Activated T-helper 1 cell treated with anti-CD3 and anti-CD28 coated beads, Interleukin-12 subunit alpha, Interleukin-12 subunit beta, Interleukin-2, Interleukin-4 antibody, amounts not matched to agents 30 ng/mL and 10 ng/mL and 1 ng/mL, durations not matched to agents 14 hours and 24 hours and 36 hours (primary cell): ENCODE measurements around the gene SLC6A19. TPM values are rescaled to one million over a fixed set of nuclear protein-coding genes. Genes with fewer than 3 reads are reported as not detected.

Experiments used
- DNase-seq: peaks from one replicate; pipeline ENCODE4 v3.0.0; 2021; ENCODE audit warnings: low spot score
- H3K27ac Mint-ChIP-seq: one replicate; pipeline ENCODE4 v1.8.0; 2021; ENCODE audit warnings: mild to moderate bottlenecking, mixed read lengths
- H3K27me3 Mint-ChIP-seq: one replicate; pipeline ENCODE4 v1.8.0; 2022; ENCODE audit warnings: mild to moderate bottlenecking, moderate library complexity, mixed read lengths; ENCODE audit not compliant: insufficient read depth
- H3K36me3 Mint-ChIP-seq: one replicate; pipeline ENCODE4 v1.8.0; 2021; ENCODE audit warnings: low read depth, mixed read lengths
- H3K4me1 Mint-ChIP-seq: one replicate; pipeline ENCODE4 v1.8.0; 2021; ENCODE audit warnings: low read depth, mixed read lengths
- H3K4me3 Mint-ChIP-seq: one replicate; pipeline ENCODE4 v1.8.0; 2021; ENCODE audit warnings: mild to moderate bottlenecking, moderate library complexity, mixed read lengths
- H3K9me3 Mint-ChIP-seq: one replicate; pipeline ENCODE4 v1.8.0; 2021; ENCODE audit warnings: mixed read lengths
- intact Hi-C: fragments of 100-400 bp; cut with micrococcal nuclease; formaldehyde crosslinking; loops from one replicate; pipeline ENCODE4 v1.15.1; 2024
- total RNA-seq: library from RNA; stranded (reverse); gene quantifications from 2 replicates; pipeline ENCODE4 v1.2.3, GENCODE V29; 2022

Gene SLC6A19
- total RNA-seq, 1 donor from 2014 or later, result not detected

DNA sequence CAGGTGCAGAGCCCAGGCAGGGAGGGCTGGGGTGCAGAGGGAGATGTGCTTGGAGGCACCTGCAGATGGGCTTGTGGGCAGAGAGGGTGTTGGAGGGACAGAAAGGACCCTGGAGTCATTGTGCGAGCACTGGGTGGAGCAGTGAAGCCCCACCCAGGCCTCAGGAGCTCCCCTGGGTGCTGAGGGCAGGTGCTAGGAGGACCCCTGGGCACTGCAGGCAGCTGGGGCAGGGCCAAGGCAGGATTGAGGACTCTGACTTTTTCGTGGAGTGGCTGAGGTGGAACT, 13.5 kb downstream of the SLC6A19 start:
- H3K9me3 Mint-ChIP-seq, result no peaks in the 10 kb centered on the region
- H3K4me3 Mint-ChIP-seq, result no peak overlapping the region
- no peaks in the 10 kb centered on the region for H3K36me3 Mint-ChIP-seq
- intact Hi-C loops, result no loop called here
- H3K4me1 Mint-ChIP-seq, result no peaks in the 10 kb centered on the region
- no peaks in the 10 kb centered on the region for H3K27me3 Mint-ChIP-seq
- DNase-seq, result no peak
- H3K27ac Mint-ChIP-seq, result no peak overlapping the region

DNA sequence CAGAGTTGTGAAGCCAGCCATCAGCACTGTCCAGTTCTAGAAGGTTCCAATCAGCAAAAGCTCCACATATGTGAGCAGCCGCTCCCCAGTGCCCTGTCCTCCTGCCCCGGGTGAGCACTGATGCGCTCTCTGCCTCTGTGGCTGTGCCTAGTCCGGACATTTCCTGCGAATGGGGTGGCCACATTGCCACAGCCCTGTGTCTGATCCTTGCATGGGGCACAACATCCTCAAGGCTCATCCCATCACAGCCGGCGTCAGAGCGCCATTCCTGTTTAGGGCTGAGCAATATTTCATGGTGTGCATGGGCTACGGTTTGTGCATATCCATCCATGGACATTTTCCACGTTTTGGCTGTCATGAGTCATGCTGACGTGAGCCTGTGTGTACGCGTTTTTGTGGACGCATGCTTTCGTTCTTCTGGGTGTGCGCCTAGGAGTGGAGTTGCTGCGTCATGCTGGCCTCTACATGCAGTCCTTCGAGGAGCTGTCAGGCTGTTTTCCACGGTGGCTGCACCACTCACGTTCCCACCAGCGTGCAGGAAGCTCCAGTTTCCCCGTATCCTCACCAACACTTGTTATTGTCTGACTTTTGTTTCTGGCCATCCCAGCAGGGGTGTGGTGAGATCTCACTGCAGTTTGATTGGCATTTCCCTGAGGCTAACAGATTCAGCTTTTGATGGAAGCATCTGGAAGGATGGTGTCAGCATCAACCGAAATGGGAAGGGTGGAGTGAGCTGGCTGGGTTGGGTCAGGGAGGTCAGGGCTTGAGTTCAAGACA, 14.1 kb downstream of the SLC6A19 start:
- Mint-ChIP-seq H3K9me3 (no peaks in the 10 kb centered on the region), H3K4me3 (no peak overlapping the region), H3K36me3 (no peaks in the 10 kb centered on the region), H3K4me1 (no peaks in the 10 kb centered on the region), H3K27ac (no peak overlapping the region), H3K27me3 (no peaks in the 10 kb centered on the region)
- intact Hi-C loops, result no loop called here
- no peak for DNase-seq

DNA sequence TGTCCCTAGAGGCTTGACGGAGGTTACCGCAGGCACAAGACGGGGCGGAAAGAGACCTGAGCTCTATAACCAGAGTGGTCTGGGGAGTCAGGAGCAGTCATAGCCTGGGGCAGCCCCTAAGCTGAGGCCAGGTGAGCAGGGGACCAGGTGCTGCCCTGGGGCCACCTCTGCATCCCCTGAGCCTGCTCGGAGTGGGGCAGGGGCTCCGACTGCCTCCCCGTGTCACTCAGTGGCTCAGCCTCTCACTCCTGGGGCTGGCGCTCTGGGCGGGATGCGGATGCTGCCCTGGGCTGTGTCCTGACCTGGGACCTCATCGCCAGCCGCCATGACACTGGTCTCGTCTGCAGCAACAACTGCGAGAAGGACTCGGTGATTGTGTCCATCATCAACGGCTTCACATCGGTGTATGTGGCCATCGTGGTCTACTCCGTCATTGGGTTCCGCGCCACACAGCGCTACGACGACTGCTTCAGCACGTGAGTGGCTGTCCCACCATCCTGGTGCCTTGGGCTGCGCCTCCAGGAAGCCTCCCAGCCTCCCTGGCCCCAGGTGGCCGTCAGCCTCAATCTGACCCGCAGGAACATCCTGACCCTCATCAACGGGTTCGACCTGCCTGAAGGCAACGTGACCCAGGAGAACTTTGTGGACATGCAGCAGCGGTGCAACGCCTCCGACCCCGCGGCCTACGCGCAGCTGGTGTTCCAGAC, 15.0 kb downstream of the SLC6A19 start:
- Mint-ChIP-seq H3K4me3 (no peak overlapping the region), H3K9me3 (no peaks in the 10 kb centered on the region), H3K27ac (no peak overlapping the region), H3K4me1 (no peaks in the 10 kb centered on the region), H3K36me3 (no peaks in the 10 kb centered on the region), H3K27me3 (no peaks in the 10 kb centered on the region)
- DNase-seq, result no peak
- intact Hi-C loops, result no loop called here

- H3K36me3 Mint-ChIP-seq, result no peaks in the 10 kb centered on the region
- intact Hi-C loops, result no loop called here
- no peak overlapping the region for H3K27ac Mint-ChIP-seq
- H3K4me3 Mint-ChIP-seq, result no peak overlapping the region
- no peaks in the 10 kb centered on the region for H3K4me1 Mint-ChIP-seq
- no peak for DNase-seq
- no peaks in the 10 kb centered on the region for H3K9me3 Mint-ChIP-seq
- H3K27me3 Mint-ChIP-seq, result no peaks in the 10 kb centered on the region
Observed at GRCh38 chr5:1216918-1217295, 15.5 kb downstream of the SLC6A19 start.

DNA sequence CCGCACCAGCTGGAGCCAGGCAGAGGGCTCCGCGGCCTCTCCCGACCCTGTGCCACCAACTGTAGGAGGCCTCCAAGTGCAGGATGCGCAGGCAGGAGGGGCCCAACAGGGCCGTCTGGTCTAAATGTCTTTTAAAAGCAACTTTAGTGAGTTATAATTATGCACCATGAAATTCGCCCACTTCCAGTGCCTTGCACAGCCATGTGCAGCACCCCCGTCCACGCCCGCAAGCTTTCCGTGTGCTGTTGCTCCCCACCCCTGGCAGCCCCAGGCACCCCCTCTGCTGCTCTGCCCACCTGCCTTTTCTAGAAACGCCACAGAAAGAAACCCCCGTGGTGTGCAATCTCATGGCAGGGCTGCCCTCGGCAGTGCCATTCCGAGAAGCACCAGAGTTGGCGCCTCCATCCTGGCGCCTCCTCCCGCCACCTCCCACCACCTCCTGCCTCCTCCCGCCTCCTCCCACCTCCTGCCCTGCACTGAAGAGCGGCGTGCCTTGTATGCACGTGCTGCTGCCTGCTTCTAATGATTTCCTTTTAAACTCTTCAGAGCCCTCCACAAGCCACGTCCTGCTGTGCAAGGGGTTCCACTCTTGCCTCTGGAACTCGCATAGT, 16.3 kb downstream of the SLC6A19 start:
- no peaks in the 10 kb centered on the region for H3K27me3 Mint-ChIP-seq
- intact Hi-C loops, result no loop called here
- H3K9me3 Mint-ChIP-seq, result no peaks in the 10 kb centered on the region
- no peak overlapping the region for H3K27ac Mint-ChIP-seq
- no peaks in the 10 kb centered on the region for H3K36me3 Mint-ChIP-seq
- H3K4me3 Mint-ChIP-seq, result no peak overlapping the region
- no peaks in the 10 kb centered on the region for H3K4me1 Mint-ChIP-seq
- DNase-seq, result no peak

- Mint-ChIP-seq H3K9me3 (no peaks in the 10 kb centered on the region), H3K4me1 (no peaks in the 10 kb centered on the region), H3K4me3 (no peak overlapping the region), H3K27ac (no peak overlapping the region), H3K36me3 (no peaks in the 10 kb centered on the region), H3K27me3 (no peaks in the 10 kb centered on the region)
- DNase-seq, result no peak
- intact Hi-C loops, result no loop called here
Observed at GRCh38 chr5:1218351-1219080, 17.1 kb downstream of the SLC6A19 start.

GRCh38 chr5:1219098-1219767, 17.8 kb downstream of the SLC6A19 start:
- no peaks in the 10 kb centered on the region for H3K36me3 Mint-ChIP-seq
- no peak overlapping the region for H3K27ac Mint-ChIP-seq
- H3K4me3 Mint-ChIP-seq, result no peak overlapping the region
- no peak for DNase-seq
- H3K27me3 Mint-ChIP-seq, result no peaks in the 10 kb centered on the region
- no peaks in the 10 kb centered on the region for H3K4me1 Mint-ChIP-seq
- H3K9me3 Mint-ChIP-seq, result no peaks in the 10 kb centered on the region
- intact Hi-C loops, result no loop called here

- DNase-seq, result no peak
- Mint-ChIP-seq H3K4me3 (no peak overlapping the region), H3K27me3 (no peaks in the 10 kb centered on the region), H3K4me1 (no peaks in the 10 kb centered on the region), H3K27ac (no peak overlapping the region), H3K9me3 (no peaks in the 10 kb centered on the region), H3K36me3 (no peaks in the 10 kb centered on the region)
- intact Hi-C loops, result no loop called here
Observed at GRCh38 chr5:1219768-1220100, 18.3 kb downstream of the SLC6A19 start.

DNA sequence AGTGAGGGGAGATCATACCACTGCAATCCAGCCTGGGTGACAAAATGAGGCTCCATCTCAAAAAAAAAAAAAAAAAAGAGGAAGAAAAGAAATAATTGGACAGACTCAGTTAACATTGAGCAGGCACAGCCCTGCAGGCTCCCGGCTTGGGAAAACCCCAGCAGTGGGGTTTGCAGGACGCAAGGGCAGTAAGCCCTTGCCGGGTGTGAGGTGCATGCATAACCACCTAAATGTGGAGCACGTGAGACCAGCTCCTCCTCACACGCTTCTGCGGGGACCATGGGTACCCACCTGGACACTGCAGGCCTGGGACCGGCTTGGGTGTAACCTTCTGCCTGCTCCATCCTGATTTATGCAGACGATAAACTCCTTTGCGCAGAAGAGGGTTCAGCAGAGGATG, 19.0 kb downstream of the SLC6A19 start:
- intact Hi-C loops, result no loop called here
- H3K9me3 Mint-ChIP-seq, result no peaks in the 10 kb centered on the region
- H3K4me3 Mint-ChIP-seq, result no peak overlapping the region
- no peak overlapping the region for H3K27ac Mint-ChIP-seq
- DNase-seq, result no peak
- H3K27me3 Mint-ChIP-seq, result no peaks in the 10 kb centered on the region
- no peaks in the 10 kb centered on the region for H3K4me1 Mint-ChIP-seq
- no peaks in the 10 kb centered on the region for H3K36me3 Mint-ChIP-seq

DNA sequence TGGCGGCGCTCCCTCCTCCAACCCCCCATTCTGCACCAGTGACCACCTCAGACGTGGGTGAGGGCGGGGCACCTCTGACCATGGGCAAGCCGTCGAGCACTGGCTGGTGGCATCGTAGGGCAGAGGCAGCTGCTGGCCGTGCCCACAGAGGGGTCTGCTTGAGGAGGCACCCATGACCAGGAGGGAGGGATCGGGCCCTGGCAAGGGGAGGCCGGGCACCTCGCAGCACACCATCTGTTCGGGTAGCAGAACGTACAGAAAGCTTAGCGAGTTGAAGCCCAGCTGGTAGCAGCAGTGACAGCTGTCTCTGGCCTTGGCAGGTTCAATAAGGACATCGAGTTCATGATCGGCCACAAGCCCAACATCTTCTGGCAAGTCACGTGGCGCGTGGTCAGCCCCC, 19.4 kb downstream of the SLC6A19 start:
- no peaks in the 10 kb centered on the region for H3K4me1 Mint-ChIP-seq
- no peaks in the 10 kb centered on the region for H3K27me3 Mint-ChIP-seq
- no peak for DNase-seq
- no peak overlapping the region for H3K27ac Mint-ChIP-seq
- no peak overlapping the region for H3K4me3 Mint-ChIP-seq
- H3K36me3 Mint-ChIP-seq, result no peaks in the 10 kb centered on the region
- H3K9me3 Mint-ChIP-seq, result no peaks in the 10 kb centered on the region
- intact Hi-C loops, result no loop called here

DNA sequence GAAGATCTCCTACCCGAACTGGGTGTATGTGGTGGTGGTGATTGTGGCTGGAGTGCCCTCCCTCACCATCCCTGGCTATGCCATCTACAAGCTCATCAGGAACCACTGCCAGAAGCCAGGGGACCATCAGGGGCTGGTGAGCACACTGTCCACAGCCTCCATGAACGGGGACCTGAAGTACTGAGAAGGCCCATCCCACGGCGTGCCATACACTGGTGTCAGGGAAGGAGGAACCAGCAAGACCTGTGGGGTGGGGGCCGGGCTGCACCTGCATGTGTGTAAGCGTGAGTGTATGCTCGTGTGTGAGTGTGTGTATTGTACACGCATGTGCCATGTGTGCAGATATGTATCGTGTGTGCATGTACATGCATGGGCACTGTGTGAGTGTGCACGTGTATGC, 20.3 kb downstream of the SLC6A19 start:
- no peaks in the 10 kb centered on the region for H3K27me3 Mint-ChIP-seq

GRCh38 chr5:1222147-1222546, 20.8 kb downstream of the SLC6A19 start:
- DNase-seq, result no peak
- no peak overlapping the region for H3K4me3 Mint-ChIP-seq
- no peaks in the 10 kb centered on the region for H3K9me3 Mint-ChIP-seq
- no peaks in the 10 kb centered on the region for H3K27me3 Mint-ChIP-seq
- no peaks in the 10 kb centered on the region for H3K4me1 Mint-ChIP-seq
- no peak overlapping the region for H3K27ac Mint-ChIP-seq
- intact Hi-C loops, result no loop called here
- H3K36me3 Mint-ChIP-seq, result no peaks in the 10 kb centered on the region

More for the DNA sequence above, 20.3 kb downstream of the SLC6A19 start:
- Mint-ChIP-seq H3K4me3 (no peak overlapping the region), H3K36me3 (no peaks in the 10 kb centered on the region), H3K27ac (no peak overlapping the region), H3K9me3 (no peaks in the 10 kb centered on the region), H3K4me1 (no peaks in the 10 kb centered on the region)
- no peak for DNase-seq
- intact Hi-C loops, result no loop called here
